ENCODE data around the gene CARNS1. TPM values are rescaled to one million over a fixed set of nuclear protein-coding genes. Genes with fewer than 3 reads are reported as not detected.
"Not testable (repeated sequence)": the region's sequence is repeated elsewhere in the genome, so short reads cannot be mapped to it uniquely, and the experiment has no call there.

Gene CARNS1
- total and polyA plus RNA-seq, 2 donors (not counting 1 experiment from before 2014, with no cell fraction given): 0.05 to 0.17 TPM

DNA sequence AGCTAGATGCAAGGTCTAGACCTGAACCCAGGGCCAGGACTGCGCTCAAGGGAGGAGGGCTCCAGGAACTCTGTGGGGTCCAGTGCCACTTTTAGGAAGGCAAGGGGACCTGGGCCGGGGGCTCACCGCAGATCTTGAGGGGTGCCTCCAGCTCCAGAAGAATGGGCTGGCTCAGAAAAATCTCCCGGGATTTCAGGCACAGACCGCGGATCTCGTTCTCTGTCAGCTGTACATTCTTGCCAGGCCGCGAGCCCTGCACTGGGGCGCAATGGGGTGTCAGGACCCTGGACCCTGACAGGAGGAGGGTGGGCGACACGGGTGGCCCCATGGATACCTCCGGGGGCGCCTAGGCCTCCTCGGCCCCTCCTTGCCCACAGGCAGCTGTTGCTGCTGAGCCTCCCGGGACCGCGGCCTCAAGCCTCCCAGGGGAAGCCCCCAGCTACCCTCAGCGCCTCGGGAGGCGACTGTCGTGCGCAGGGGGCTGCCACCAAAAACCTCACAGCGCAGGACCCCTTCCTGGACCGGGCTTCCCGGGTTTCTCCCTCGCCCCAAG is 14.5 kb upstream of the CARNS1 start:
- Histone ChIP-seq H3K9ac (ENCODE audit: insufficient read depth, low read length) (peak overlapping the region; percentile 86), H3K4me3 (replicated peaks in 1 of 4; ENCODE audit: control extremely low read depth in 1 of 4, insufficient read depth in 1 of 4, low read depth in 3 of 4, low read length in 4 of 4) (peak overlapping the region; percentile 80 to 99 (median 92)), H3K4me1 (ENCODE audit: control insufficient read depth, extremely low read depth, insufficient read depth, low read length) (peaks cover 6% of the 10 kb centered on the region), H3K79me2 (ENCODE audit: control insufficient read depth, insufficient read depth, low read length) (peaks cover 24% of the 10 kb centered on the region), H3K9me3 (ENCODE audit: control insufficient read depth, insufficient read depth, low read depth, low read length) (no peaks in the 10 kb centered on the region), H3K27me3 (ENCODE audit: control insufficient read depth, insufficient read depth, low read length) (no peaks in the 10 kb centered on the region), H3K4me2 (ENCODE audit: extremely low read depth, insufficient read depth, low read length) (peak overlapping the region; percentile 94), H2AFZ (ENCODE audit: low read length) (no peak overlapping the region), H3K36me3 (ENCODE audit: control insufficient read depth, insufficient read depth, low read length) (peaks cover 20% of the 10 kb centered on the region), H3K27ac (ENCODE audit: insufficient read depth, low read length) (peak overlapping the region; percentile 89), H4K20me1 (ENCODE audit: control insufficient read depth, extremely low read depth, insufficient read depth, low read length) (no peaks in the 10 kb centered on the region)
- DNase-seq (ENCODE audit: low read depth in 2 of 2): no peak
- no peak for TF ChIP-seq CTCF (conservative IDR thresholded peaks at IDR 0.05 in 1 of 2, IDR thresholded peaks at IDR 0.05 in 1 of 2; ENCODE audit: low read depth in 1 of 2, low read length in 2 of 2)
- TF ChIP-seq EZH2 (IDR thresholded peaks at IDR 0.05; ENCODE audit: low read length, missing control alignments): no peak

DNA sequence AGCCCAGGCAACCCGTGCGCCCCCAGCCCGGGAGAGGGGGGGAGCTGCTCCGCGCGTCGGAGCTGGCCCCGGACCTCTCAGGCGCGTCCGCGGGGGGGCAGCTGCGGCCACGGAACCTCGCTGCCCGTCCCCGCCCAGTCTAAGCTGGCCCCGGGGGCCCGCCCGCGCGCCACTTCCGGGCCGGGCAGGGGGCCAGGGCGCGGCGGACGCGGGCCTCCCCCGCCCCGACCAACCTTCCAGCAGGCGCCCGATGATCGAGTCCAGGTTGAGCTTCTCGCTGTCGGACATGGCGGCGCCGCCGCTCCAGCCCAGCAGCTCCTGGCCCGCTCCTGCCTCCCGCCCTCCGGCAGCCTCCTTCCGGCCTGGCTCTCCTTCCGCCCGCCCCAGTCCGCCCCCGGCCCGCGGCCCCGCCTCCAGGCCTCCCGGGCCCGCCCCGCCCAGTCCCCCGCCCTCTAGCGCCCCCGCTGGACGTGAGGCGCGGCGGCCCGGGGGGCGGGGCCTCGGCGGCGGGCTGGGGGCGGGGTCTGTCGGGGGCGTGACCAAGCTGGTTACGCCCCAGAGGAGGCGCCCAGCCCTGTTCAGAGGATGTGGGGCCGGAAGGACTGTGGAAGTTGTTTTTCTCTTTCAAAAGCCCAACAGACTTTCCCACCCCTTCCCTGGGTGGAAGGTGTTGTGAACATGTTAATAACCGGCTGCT is 13.8 kb upstream of the CARNS1 start, which contains the start of gene PPP1CA:
Gene PPP1CA (minus strand): TSS at position 364 of the 697 bp plus-strand sequence. CDS start 76 bp downstream, at position 288.
- H3K27me3 ChIP-seq (ENCODE audit: control insufficient read depth, insufficient read depth, low read length): no peaks in the 10 kb centered on the region
- H3K36me3 ChIP-seq (ENCODE audit: control insufficient read depth, insufficient read depth, low read length): peaks cover 20% of the 10 kb centered on the region
- peaks cover 6% of the 10 kb centered on the region for H3K4me1 ChIP-seq (ENCODE audit: control insufficient read depth, extremely low read depth, insufficient read depth, low read length)
- DNase-seq (ENCODE audit: low read depth in 2 of 2): peak; percentile 79 to 88
- peaks cover 24% of the 10 kb centered on the region for H3K79me2 ChIP-seq (ENCODE audit: control insufficient read depth, insufficient read depth, low read length)
- peak within 1 kb of the TSS; percentile 94 for H3K4me2 ChIP-seq (ENCODE audit: extremely low read depth, insufficient read depth, low read length)
- no peaks in the 10 kb centered on the region for H3K9me3 ChIP-seq (ENCODE audit: control insufficient read depth, insufficient read depth, low read depth, low read length)
- TF ChIP-seq EZH2 (IDR thresholded peaks at IDR 0.05; ENCODE audit: low read length, missing control alignments): no peak
- no peak for TF ChIP-seq CTCF (conservative IDR thresholded peaks at IDR 0.05 in 1 of 2, IDR thresholded peaks at IDR 0.05 in 1 of 2; ENCODE audit: low read depth in 1 of 2, low read length in 2 of 2)
- H2AFZ ChIP-seq (ENCODE audit: low read length): peak within 1 kb of the TSS; percentile 91
- peak within 1 kb of the TSS; percentile 86 for H3K9ac ChIP-seq (ENCODE audit: insufficient read depth, low read length)
- peak within 1 kb of the TSS; percentile 80 to 99 (median 92) for H3K4me3 ChIP-seq (replicated peaks in 1 of 4; ENCODE audit: control extremely low read depth in 1 of 4, insufficient read depth in 1 of 4, low read depth in 3 of 4, low read length in 4 of 4)
- H4K20me1 ChIP-seq (ENCODE audit: control insufficient read depth, extremely low read depth, insufficient read depth, low read length): no peaks in the 10 kb centered on the region
- H3K27ac ChIP-seq (ENCODE audit: insufficient read depth, low read length): peak within 1 kb of the TSS; percentile 89

DNA sequence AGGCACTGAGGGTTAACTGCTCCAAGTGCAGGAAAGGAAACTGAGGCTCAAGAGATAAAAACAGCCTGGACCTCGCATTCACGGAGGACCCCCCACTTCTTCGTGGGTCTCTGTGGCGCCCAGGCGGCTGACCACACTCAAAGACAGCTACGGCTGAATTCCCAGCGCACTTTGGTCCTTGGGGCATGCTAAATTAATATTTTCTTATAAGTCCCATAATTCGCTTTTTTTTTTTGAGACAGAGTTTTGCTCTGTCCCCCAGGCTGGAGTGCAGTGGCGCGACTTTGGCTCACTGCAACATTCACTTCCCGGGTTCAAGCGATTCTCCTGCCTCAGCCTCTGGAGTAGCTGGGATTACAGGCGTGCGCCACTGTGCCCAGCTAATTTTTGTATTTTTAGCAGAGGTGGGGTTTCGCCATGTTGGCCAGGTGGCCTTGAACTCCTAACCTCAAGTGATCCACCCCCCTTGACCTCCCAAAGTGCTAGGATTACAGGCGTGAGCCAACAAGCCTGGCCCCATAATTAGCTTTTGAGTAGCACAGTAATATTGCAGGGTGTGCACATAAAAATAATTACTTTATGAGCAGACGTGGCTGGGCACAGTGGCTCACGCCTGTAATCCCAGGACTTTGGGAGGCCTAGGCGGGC is 13.2 kb upstream of the CARNS1 start:
- H3K4me1 ChIP-seq (ENCODE audit: control insufficient read depth, extremely low read depth, insufficient read depth, low read length); DNase-seq (ENCODE audit: low read depth in 2 of 2); H4K20me1 ChIP-seq (ENCODE audit: control insufficient read depth, extremely low read depth, insufficient read depth, low read length); H3K9ac ChIP-seq (ENCODE audit: insufficient read depth, low read length); H3K9me3 ChIP-seq (ENCODE audit: control insufficient read depth, insufficient read depth, low read depth, low read length); H3K27me3 ChIP-seq (ENCODE audit: control insufficient read depth, insufficient read depth, low read length): not testable (repeated sequence)
- Histone ChIP-seq H3K4me3 (replicated peaks in 1 of 4; ENCODE audit: control extremely low read depth in 1 of 4, insufficient read depth in 1 of 4, low read depth in 3 of 4, low read length in 4 of 4) (peak overlapping the region in 3 of 4 experiments; percentile 41 to 55 (median 47)), H3K4me2 (ENCODE audit: extremely low read depth, insufficient read depth, low read length) (peak overlapping the region; percentile 88), H3K27ac (ENCODE audit: insufficient read depth, low read length) (peak overlapping the region; percentile 83), H2AFZ (ENCODE audit: low read length) (peak overlapping the region; percentile 91), H3K79me2 (ENCODE audit: control insufficient read depth, insufficient read depth, low read length) (peaks cover 24% of the 10 kb centered on the region), H3K36me3 (ENCODE audit: control insufficient read depth, insufficient read depth, low read length) (peaks cover 19% of the 10 kb centered on the region)

GRCh38 chr11:67403085-67403484 is 12.4 kb upstream of the CARNS1 start:
- DNase-seq (ENCODE audit: low read depth in 2 of 2); H3K4me3 ChIP-seq (replicated peaks in 1 of 4; ENCODE audit: control extremely low read depth in 1 of 4, insufficient read depth in 1 of 4, low read depth in 3 of 4, low read length in 4 of 4); H2AFZ ChIP-seq (ENCODE audit: low read length): not testable (repeated sequence)

More at GRCh38 chr11:67403085-67403484, 12.4 kb upstream of the CARNS1 start:
- peaks cover 12% of the 10 kb centered on the region for H3K36me3 ChIP-seq (ENCODE audit: control insufficient read depth, insufficient read depth, low read length)
- H3K79me2 ChIP-seq (ENCODE audit: control insufficient read depth, insufficient read depth, low read length): peaks cover 24% of the 10 kb centered on the region
- not testable (repeated sequence) for H3K4me1 ChIP-seq (ENCODE audit: control insufficient read depth, extremely low read depth, insufficient read depth, low read length); H3K27ac ChIP-seq (ENCODE audit: insufficient read depth, low read length); H3K4me2 ChIP-seq (ENCODE audit: extremely low read depth, insufficient read depth, low read length); H3K9ac ChIP-seq (ENCODE audit: insufficient read depth, low read length); H3K9me3 ChIP-seq (ENCODE audit: control insufficient read depth, insufficient read depth, low read depth, low read length); H3K27me3 ChIP-seq (ENCODE audit: control insufficient read depth, insufficient read depth, low read length); H4K20me1 ChIP-seq (ENCODE audit: control insufficient read depth, extremely low read depth, insufficient read depth, low read length)

All from fibroblast of lung (primary cell).